OCI-LY7 (cell line): ENCODE results near the gene TJP2.

ENCODE experiments used
- EZH2phosphoT487 ChIP-seq: fragments of 200-600 bp; sonication (generic); IDR thresholded peaks from 2 replicates; pipeline ENCODE4 v1.6.1; 2018; ENCODE audit warnings: low read depth, borderline replicate concordance, mild to moderate bottlenecking, mixed run types, antibody characterized with exemption, low read length, moderate library complexity, mixed read lengths
- TF ChIP-seq, protein P1 (sequence below): fragments of 200-600 bp; sonication (generic); conservative IDR thresholded peaks from 2 replicates; pipeline ENCODE4 v1.5.1; 2014; ENCODE audit warnings: mild to moderate bottlenecking, antibody characterized with exemption, low read length, moderate library complexity, mixed read lengths

DNA sequence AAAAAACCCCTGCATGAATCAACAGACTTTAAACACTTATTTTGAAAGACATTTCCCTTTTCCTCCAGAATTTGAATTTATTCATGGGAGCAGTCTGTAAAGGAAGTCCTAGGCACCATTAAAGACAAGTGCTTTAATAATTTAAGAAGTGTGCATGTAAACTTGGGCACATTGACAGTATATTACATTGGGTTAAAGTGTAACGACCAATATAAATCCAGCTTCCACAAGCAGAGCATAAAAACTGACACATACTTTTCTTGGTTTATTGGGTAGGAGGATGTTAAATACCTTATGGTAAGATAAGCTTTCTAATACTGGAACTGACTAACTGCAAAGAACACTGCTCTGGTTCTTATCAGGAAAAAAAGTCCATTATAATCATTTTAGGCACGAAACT lies 149.8 kb downstream of the TJP2 start:
- no peak for TF ChIP-seq EZH2phosphoT487
- TF ChIP-seq, protein P1, sequence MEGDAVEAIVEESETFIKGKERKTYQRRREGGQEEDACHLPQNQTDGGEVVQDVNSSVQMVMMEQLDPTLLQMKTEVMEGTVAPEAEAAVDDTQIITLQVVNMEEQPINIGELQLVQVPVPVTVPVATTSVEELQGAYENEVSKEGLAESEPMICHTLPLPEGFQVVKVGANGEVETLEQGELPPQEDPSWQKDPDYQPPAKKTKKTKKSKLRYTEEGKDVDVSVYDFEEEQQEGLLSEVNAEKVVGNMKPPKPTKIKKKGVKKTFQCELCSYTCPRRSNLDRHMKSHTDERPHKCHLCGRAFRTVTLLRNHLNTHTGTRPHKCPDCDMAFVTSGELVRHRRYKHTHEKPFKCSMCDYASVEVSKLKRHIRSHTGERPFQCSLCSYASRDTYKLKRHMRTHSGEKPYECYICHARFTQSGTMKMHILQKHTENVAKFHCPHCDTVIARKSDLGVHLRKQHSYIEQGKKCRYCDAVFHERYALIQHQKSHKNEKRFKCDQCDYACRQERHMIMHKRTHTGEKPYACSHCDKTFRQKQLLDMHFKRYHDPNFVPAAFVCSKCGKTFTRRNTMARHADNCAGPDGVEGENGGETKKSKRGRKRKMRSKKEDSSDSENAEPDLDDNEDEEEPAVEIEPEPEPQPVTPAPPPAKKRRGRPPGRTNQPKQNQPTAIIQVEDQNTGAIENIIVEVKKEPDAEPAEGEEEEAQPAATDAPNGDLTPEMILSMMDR = no peak
